ENCODE results near the gene MTG1.
"Not testable (repeated sequence)": the region's sequence is repeated elsewhere in the genome, so short reads cannot be mapped to it uniquely, and the experiment has no call there.

Gene MTG1

DNA sequence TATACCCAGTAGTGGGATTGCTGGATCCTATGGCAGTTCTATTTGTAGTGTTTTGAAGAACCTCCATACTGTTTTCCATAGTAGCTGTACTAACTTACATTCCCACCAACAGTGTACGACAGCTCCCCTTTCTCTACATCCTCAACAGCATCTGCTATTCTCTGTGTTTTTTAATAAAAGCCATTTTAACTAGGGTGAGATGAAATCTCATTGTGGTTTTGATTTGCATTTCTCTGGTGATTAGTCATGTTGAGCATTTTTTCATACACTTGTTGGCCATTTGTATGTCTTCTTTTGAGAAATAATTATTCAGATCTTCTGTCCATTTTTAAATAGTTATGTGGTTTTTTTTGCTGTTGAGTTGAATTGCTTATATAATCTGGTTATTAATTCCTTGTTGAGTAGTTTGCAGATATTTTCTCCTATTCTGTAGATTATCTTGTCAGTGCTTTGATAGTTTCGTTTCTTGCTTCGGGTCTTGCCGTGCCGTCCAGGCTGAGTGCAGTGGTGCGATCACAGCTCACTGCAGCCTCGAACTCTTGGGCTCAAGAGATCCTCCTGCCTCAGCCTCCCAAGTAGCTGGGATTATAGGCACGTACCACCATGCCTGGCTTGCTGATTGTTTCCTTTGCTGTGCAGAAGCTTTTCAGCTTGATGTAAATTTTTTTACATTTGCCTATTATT, 12.0 kb downstream of the MTG1 start:
- Histone ChIP-seq H3K27me3 (replicated peaks in 2 of 5; ENCODE audit: control insufficient read depth in 4 of 5, insufficient read depth in 5 of 5, low read length in 4 of 5) (no peaks in the 10 kb centered on the region), H3K27ac (ENCODE audit: insufficient read depth in 1 of 2, low read depth in 1 of 2, low read length in 2 of 2, poor library complexity in 1 of 2, severe bottlenecking in 2 of 2) (no peak overlapping the region), H3K4me3 (ENCODE audit: control insufficient read depth in 1 of 7, extremely low read depth in 1 of 7, insufficient read depth in 4 of 7, low read depth in 2 of 7, low read length in 6 of 7) (no peak overlapping the region), H3K36me3 (ENCODE audit: control insufficient read depth in 4 of 4, insufficient read depth in 4 of 4, low read length in 3 of 4) (peaks cover 40 to 81% (median 67%) of the 10 kb centered on the region in 4 experiments), H3K4me1 (ENCODE audit: control extremely low read depth in 1 of 4, control insufficient read depth in 4 of 4, insufficient read depth in 4 of 4, low read length in 3 of 4) (no peaks in the 10 kb centered on the region), H3K9me3 (ENCODE audit: control extremely low read depth in 1 of 5, control insufficient read depth in 4 of 5, insufficient read depth in 2 of 5, low read depth in 1 of 5, low read length in 4 of 5) (peaks cover 5 to 30% (median 15%) of the 10 kb centered on the region in 5 experiments)
- DNase-seq: no peak
- 93% methylated on average over 6 of the region's 8 CpGs for WGBS (ENCODE audit: insufficient coverage)
- POLR2A ChIA-PET: no interaction called here
- CTCF ChIA-PET: interaction anchor here (2.2 kb wide), 1 partner anchor 32 kb away, joined by 5 read pairs; no protein-coding TSS in a partner anchor

DNA sequence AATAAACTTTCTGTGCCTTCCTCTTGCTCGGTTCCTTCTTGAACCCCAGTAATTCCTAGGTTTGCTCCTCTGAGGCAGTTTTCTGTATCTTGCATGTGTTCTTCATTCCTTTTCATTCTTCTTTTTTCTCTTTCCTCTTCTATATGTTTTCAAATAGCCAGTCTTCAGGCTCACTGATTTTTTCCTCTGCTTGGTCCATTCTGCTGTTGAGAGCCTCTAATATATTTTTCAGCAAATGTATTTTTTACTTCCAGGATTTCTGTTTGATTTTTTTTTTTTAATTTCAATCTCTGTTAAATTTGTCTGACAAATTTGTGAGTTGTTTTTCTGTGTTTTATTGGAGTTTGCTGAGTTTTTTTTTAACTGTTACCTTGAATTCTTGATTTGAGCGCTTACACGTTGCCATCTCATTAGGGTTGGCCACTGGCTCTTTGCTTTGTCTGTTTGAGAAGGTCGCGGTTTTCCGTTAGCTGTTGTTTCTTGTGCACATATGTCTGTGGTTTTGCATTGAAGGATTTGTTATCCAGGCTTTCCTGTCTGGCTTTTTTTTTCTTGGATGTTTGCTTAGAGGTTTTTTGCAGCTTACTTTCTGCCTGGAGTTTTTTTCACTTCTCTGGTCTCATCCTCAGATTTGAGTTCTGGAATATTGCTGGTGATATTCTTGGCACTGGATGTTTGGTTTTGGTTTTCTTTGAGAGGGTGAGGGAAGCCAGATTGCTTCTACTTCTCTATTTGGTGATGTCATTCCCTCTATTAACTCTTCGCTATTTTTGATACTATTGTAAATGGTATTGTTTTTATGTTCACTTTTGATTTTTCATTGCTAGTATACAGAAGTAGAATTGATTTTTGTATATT, 17.8 kb downstream of the MTG1 start:
- Histone ChIP-seq H3K4me1 (ENCODE audit: control extremely low read depth in 1 of 4, control insufficient read depth in 4 of 4, insufficient read depth in 4 of 4, low read length in 3 of 4) (no peaks in the 10 kb centered on the region), H3K27ac (ENCODE audit: insufficient read depth in 1 of 2, low read depth in 1 of 2, low read length in 2 of 2, poor library complexity in 1 of 2, severe bottlenecking in 2 of 2) (no peak overlapping the region), H3K27me3 (replicated peaks in 2 of 5; ENCODE audit: control insufficient read depth in 4 of 5, insufficient read depth in 5 of 5, low read length in 4 of 5) (no peaks in the 10 kb centered on the region), H3K9me3 (ENCODE audit: control extremely low read depth in 1 of 5, control insufficient read depth in 4 of 5, insufficient read depth in 2 of 5, low read depth in 1 of 5, low read length in 4 of 5) (peaks cover 12 to 63% (median 42%) of the 10 kb centered on the region in 5 experiments), H3K4me3 (ENCODE audit: control insufficient read depth in 1 of 7, extremely low read depth in 1 of 7, insufficient read depth in 4 of 7, low read depth in 2 of 7, low read length in 6 of 7) (no peak overlapping the region), H3K36me3 (ENCODE audit: control insufficient read depth in 4 of 4, insufficient read depth in 4 of 4, low read length in 3 of 4) (peaks cover 34 to 81% (median 64%) of the 10 kb centered on the region in 4 experiments)
- CTCF ChIA-PET: interaction anchor here (0.6 to 1.6 kb wide), 2 partner anchors 10 to 469 kb away, joined by 3 read pairs; no protein-coding TSS in a partner anchor
- peak in 1 of 3 donors; percentile 19 for DNase-seq
- 93% methylated on average over 6 of the region's 7 CpGs for WGBS (ENCODE audit: insufficient coverage)
- POLR2A ChIA-PET: no interaction called here

GRCh38 chr10:133412381-133412711, 18.4 kb downstream of the MTG1 start:
- Histone ChIP-seq H3K4me3 (ENCODE audit: control insufficient read depth in 1 of 7, extremely low read depth in 1 of 7, insufficient read depth in 4 of 7, low read depth in 2 of 7, low read length in 6 of 7) (no peak overlapping the region), H3K9me3 (ENCODE audit: control extremely low read depth in 1 of 5, control insufficient read depth in 4 of 5, insufficient read depth in 2 of 5, low read depth in 1 of 5, low read length in 4 of 5) (peaks cover 11 to 63% (median 42%) of the 10 kb centered on the region in 5 experiments), H3K36me3 (ENCODE audit: control insufficient read depth in 4 of 4, insufficient read depth in 4 of 4, low read length in 3 of 4) (peaks cover 34 to 75% (median 61%) of the 10 kb centered on the region in 4 experiments), H3K4me1 (ENCODE audit: control extremely low read depth in 1 of 4, control insufficient read depth in 4 of 4, insufficient read depth in 4 of 4, low read length in 3 of 4) (no peaks in the 10 kb centered on the region), H3K27me3 (replicated peaks in 2 of 5; ENCODE audit: control insufficient read depth in 4 of 5, insufficient read depth in 5 of 5, low read length in 4 of 5) (no peaks in the 10 kb centered on the region), H3K27ac (ENCODE audit: insufficient read depth in 1 of 2, low read depth in 1 of 2, low read length in 2 of 2, poor library complexity in 1 of 2, severe bottlenecking in 2 of 2) (no peak overlapping the region)
- peak in 2 of 3 donors; percentile 31 to 40 for DNase-seq
- ChIA-PET POLR2A (no interaction called here), CTCF (interaction anchor here (0.6 to 1.6 kb wide), 2 partner anchors 9 to 469 kb away, joined by 3 read pairs; no protein-coding TSS in a partner anchor)

GRCh38 chr10:133414401-133414800, 20.4 kb downstream of the MTG1 start:
- peaks cover 19 to 68% (median 52%) of the 10 kb centered on the region in 4 experiments for H3K36me3 ChIP-seq (ENCODE audit: control insufficient read depth in 4 of 4, insufficient read depth in 4 of 4, low read length in 3 of 4)

GRCh38 chr10:133415752-133416151, 21.8 kb downstream of the MTG1 start:
- no peaks in the 10 kb centered on the region for H3K27me3 ChIP-seq (replicated peaks in 2 of 5; ENCODE audit: control insufficient read depth in 4 of 5, insufficient read depth in 5 of 5, low read length in 4 of 5)
- no peaks in the 10 kb centered on the region for H3K4me1 ChIP-seq (ENCODE audit: control extremely low read depth in 1 of 4, control insufficient read depth in 4 of 4, insufficient read depth in 4 of 4, low read length in 3 of 4)
- ChIA-PET POLR2A (interaction anchor here (0.7 kb wide), 1 partner anchor 23 kb away, joined by 3 read pairs; no protein-coding TSS in a partner anchor), CTCF (no interaction called here)
- peaks cover 7 to 35% (median 21%) of the 10 kb centered on the region in 5 experiments for H3K9me3 ChIP-seq (ENCODE audit: control extremely low read depth in 1 of 5, control insufficient read depth in 4 of 5, insufficient read depth in 2 of 5, low read depth in 1 of 5, low read length in 4 of 5)
- 98% methylated on average over 23 of the region's 25 CpGs for WGBS (ENCODE audit: insufficient coverage)
- H3K4me3 ChIP-seq (ENCODE audit: control insufficient read depth in 1 of 7, extremely low read depth in 1 of 7, insufficient read depth in 4 of 7, low read depth in 2 of 7, low read length in 6 of 7): no peak overlapping the region
- no peak for DNase-seq
- H3K36me3 ChIP-seq (ENCODE audit: control insufficient read depth in 4 of 4, insufficient read depth in 4 of 4, low read length in 3 of 4): peaks cover 15 to 66% (median 46%) of the 10 kb centered on the region in 4 experiments
- no peak overlapping the region for H3K27ac ChIP-seq (ENCODE audit: insufficient read depth in 1 of 2, low read depth in 1 of 2, low read length in 2 of 2, poor library complexity in 1 of 2, severe bottlenecking in 2 of 2)

More at GRCh38 chr10:133414401-133414800, 20.4 kb downstream of the MTG1 start:
- 97% methylated on average over 14 of the region's 23 CpGs for WGBS (ENCODE audit: insufficient coverage)
- H3K27ac ChIP-seq (ENCODE audit: insufficient read depth in 1 of 2, low read depth in 1 of 2, low read length in 2 of 2, poor library complexity in 1 of 2, severe bottlenecking in 2 of 2); H3K4me3 ChIP-seq (ENCODE audit: control insufficient read depth in 1 of 7, extremely low read depth in 1 of 7, insufficient read depth in 4 of 7, low read depth in 2 of 7, low read length in 6 of 7); H3K27me3 ChIP-seq (replicated peaks in 2 of 5; ENCODE audit: control insufficient read depth in 4 of 5, insufficient read depth in 5 of 5, low read length in 4 of 5); DNase-seq; CTCF ChIA-PET; POLR2A ChIA-PET; H3K4me1 ChIP-seq (ENCODE audit: control extremely low read depth in 1 of 4, control insufficient read depth in 4 of 4, insufficient read depth in 4 of 4, low read length in 3 of 4): not testable (repeated sequence)
- H3K9me3 ChIP-seq (ENCODE audit: control extremely low read depth in 1 of 5, control insufficient read depth in 4 of 5, insufficient read depth in 2 of 5, low read depth in 1 of 5, low read length in 4 of 5): peaks cover 9 to 49% (median 32%) of the 10 kb centered on the region in 5 experiments

DNA sequence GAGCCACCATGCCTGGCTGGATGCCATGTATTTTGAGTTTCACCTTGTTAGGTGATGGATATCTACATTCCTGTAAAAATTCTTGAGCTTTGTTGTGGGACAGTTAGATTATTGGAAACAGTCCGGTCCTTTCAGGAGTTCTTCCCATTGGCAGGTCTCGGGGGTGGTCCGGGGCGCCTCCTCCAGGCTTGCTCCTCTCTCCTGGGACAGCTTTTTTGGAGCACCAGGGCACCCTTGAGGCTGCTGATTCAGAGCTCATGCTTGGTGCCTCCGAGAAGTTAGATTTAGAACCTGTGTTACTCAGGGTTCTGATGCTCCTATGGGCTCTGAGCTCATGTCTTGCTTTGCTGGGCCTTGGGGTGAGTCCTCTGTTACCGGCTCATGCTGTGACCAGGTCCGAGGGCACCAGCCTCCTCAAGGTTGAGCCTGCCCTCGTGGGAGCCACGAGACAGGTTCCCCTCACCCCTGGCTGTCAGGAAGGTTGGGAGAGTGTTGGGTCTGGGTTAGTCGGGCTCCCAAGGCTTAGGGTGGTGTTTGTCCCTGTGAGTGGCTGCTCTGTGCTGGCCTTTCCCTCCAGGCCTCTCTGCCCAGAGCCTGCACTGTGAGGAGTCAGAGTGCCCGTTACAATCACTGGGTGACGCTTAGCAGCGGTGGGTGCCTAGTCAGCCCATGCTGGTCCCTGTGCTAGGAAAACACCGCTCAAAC, 24.5 kb downstream of the MTG1 start:
- H3K27me3 ChIP-seq (replicated peaks in 2 of 5; ENCODE audit: control insufficient read depth in 4 of 5, insufficient read depth in 5 of 5, low read length in 4 of 5): peaks cover 0 to 21% (median 9%) of the 10 kb centered on the region in 5 experiments
- ChIA-PET CTCF (no interaction called here), POLR2A (no interaction called here)
- H3K36me3 ChIP-seq (ENCODE audit: control insufficient read depth in 4 of 4, insufficient read depth in 4 of 4, low read length in 3 of 4): peaks cover 2 to 46% (median 26%) of the 10 kb centered on the region in 4 experiments
- WGBS (ENCODE audit: insufficient coverage): 97% methylated on average over 12 of the region's 14 CpGs
- peaks cover 0 to 9% (median 4%) of the 10 kb centered on the region in 5 experiments for H3K9me3 ChIP-seq (ENCODE audit: control extremely low read depth in 1 of 5, control insufficient read depth in 4 of 5, insufficient read depth in 2 of 5, low read depth in 1 of 5, low read length in 4 of 5)
- peaks cover 0 to 6% (median 2%) of the 10 kb centered on the region in 4 experiments for H3K4me1 ChIP-seq (ENCODE audit: control extremely low read depth in 1 of 4, control insufficient read depth in 4 of 4, insufficient read depth in 4 of 4, low read length in 3 of 4)
- no peak overlapping the region for H3K4me3 ChIP-seq (ENCODE audit: control insufficient read depth in 1 of 7, extremely low read depth in 1 of 7, insufficient read depth in 4 of 7, low read depth in 2 of 7, low read length in 6 of 7)
- H3K27ac ChIP-seq (ENCODE audit: insufficient read depth in 1 of 2, low read depth in 1 of 2, low read length in 2 of 2, poor library complexity in 1 of 2, severe bottlenecking in 2 of 2): no peak overlapping the region
- DNase-seq: no peak

Measured in common myeloid progenitor, CD34-positive (primary cell).